HG03095 (cell line): ENCODE measurements around the gene PODN.

Source experiments
- ATAC-seq: cut with Tn5 transposase; IDR thresholded peaks from one replicate; pipeline ENCODE4 v1.9.1; 2021; ENCODE audit warnings: moderate library complexity; ENCODE audit not compliant: unreplicated experiment

PODN gene

DNA sequence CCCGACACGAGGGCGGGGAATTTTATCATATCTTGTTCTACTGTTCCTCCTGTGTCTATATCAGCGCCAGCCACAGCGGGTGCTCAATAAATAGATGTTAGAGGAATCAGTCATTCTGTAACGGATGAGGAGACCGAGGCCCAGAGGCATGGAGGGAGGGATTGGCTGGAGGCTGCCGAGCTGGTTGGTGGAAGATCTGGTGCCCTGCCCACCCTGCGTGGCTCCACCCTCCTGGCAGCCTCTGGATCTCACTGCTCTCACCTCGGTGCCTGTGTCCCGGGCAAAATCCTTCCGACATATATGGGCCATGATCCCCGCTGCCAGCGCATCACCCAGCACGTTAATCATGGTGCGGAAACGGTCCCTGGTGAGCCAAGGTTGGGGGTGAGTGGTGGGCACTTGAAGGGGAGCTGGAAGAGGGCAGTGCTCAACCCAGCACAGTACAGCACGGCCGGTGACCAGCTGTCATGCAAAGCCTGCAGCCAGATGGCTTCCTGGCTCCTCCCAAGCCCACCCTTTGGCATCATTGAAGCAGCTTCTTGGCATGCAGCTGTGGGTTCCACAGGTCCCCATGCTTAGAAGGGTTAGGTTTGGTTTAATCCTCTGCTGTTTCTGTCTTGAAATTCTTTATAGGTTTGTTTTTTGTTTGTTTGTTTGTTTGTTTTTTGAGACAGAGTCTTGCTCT is 26.7 kb downstream of the PODN start:
- no peak for ATAC-seq

DNA sequence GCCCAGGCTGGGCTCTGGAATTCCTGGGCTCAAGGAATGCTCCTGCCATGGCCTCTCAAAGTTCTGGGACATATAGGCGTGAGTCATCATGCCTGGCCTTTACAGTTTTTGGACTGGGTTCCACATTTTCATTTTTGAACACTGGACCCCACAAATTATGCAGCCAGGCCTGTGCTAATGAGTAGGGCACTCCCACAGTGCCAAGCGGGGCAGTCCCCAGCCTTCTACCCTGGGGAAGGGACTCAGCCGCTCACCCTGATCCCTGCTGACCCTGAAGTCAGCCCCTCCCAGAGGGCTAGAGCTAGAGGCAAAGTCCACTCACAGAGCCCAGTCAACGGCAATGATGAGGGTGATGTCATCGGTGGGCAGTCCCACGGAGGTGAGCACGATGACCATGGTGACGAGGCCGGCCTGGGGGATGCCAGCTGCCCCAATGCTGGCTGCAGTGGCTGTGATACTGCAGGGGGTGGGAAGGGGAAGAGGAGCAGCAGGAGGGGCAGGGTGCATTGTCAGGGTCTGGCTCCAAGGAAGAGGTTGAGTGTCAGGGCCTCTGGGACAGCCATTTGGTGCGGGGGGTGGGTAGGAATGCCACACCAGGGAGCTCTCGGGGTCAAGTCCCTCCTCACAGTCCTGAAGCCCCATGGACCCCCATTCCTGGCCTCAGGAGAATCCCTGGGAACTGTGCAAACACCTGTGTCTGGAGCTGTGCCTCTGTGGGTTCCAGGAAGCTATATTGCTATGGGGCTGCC is 27.6 kb downstream of the PODN start:
- no peak for ATAC-seq

DNA sequence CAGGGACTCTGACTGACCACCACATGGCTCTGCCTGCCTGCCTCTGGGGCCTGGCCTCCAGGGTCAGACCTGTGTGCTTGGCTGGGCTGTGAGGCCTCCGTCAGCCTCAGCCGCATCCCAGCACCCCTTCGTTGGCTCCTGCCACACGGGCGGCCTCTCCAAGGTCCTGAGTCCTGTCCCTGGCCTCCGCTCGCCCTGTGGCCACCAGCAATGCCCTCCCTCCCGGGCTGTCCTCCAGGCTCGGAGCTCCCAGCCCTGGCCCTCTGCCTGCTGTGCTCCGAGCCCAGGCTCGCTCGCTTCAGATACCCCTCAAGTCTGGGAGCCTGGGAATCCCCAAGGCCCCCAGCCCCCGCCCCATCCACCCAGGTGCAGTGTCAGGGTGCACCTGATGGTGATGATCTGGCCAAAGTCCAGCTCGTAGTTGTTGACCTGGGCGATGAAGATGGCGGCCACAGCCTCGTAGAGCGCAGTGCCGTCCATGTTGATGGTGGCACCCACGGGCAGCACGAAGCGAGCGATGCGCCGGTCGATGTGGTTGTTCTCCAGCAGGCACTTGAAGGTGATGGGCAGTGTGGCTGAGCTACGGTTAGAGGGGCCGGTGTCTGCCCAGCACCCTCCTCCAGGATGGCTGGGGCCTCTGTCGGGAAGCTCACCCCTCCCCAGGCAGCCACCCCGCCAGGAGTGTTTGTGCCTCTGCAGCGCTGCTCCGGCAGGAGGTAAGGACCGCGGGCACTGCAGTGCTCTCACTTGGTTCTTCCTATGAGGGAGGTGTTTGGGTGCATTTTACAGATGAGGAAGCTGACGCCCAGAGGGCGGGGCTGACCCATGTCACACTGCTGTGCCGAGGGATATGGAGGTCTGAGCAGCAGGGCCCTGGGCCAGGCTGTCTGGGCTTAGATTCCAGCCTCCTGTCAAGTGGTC is 28.5 kb downstream of the PODN start:
- ATAC-seq = no peak

DNA sequence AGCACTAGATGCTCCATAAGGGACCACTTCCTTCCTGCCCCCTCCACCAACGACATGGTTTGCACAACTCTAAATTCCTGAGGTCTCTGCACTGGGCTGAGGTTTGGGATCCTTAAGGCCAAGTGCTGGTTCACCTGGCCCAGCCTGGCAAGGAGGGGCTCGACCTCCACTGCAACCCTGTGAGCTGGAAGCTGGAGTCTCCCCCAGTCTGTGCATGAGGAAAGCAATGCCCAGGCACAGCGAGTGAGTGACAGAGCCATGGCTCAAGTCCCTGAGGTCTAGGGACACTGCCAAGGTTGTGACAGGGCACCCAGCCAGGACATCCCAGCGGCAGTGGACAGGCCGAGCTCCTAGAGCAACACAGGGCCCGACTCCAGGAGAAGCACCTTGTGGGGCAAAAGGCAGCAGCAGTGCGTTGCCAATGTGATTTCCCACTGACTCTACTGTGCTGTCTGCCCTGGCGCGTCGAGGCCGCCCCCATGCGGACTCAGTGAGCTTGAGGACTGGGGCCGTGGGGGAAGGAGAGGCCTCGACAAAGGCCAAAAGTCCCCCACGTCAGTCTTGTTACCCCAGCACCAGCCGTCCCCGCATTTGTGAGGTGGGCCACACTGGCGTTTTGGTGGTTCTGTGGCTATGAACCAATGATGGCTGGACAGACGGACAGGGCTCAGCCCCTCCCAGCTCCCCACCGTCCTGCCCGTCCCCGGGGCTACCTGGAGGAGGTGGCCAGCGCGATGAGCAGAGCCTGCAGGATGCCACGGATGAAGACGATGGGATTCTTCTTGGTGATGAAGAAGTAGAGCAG is 30.0 kb downstream of the PODN start:
- no peak for ATAC-seq

DNA sequence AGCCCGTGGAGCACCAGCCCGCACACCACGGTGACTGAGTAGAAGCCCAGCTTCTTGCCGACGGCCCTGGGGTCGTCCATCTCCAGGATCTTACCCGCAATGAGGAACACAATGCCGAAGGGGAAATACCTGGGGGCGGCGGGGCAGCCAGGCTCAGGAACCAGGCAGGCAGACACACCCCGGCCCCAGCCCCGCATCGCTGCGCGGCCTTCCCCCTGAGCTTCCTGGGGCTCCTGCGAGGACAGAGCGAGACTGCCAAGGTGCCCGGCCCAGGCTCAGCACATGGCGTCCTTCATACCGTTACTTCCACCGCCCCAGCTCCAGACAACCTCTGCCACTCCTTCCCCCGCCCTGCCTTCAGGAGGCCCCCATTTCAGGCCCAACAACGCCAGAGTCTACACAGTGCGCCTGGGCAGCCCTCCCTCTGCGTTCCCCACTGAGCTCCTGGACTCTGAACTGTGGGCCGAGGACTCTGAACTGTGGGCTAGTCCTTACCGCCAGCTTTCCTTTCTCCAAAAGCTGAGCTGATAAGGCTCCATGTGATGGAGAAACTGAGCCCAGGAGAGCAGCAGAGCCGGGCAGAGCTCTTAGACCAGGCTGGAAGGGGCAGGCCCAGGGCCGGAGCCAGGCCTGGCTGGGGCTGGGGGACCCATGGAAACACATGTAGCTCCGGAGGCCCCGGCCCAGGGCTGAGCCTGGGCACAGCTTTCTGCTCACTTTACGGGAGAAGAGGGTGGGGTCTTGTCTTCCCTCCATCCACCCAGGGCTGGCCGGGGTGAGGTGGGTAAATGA is 30.8 kb downstream of the PODN start:
- no peak for ATAC-seq

DNA sequence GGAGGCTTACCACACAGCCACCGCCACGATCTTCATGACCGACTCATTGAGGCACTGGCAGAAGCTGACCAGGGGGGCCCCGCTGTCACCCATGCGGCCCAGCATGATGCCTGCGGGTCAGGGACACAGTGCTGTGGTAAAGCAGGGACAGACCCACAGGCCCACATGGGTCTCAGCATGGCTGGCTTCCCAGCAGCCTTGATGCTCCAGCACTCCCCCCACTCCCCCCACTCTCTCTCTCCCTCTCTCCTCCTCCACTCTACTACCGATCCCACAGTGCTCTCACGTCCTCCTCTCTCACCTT is 31.4 kb downstream of the PODN start:
- no peak for ATAC-seq

DNA sequence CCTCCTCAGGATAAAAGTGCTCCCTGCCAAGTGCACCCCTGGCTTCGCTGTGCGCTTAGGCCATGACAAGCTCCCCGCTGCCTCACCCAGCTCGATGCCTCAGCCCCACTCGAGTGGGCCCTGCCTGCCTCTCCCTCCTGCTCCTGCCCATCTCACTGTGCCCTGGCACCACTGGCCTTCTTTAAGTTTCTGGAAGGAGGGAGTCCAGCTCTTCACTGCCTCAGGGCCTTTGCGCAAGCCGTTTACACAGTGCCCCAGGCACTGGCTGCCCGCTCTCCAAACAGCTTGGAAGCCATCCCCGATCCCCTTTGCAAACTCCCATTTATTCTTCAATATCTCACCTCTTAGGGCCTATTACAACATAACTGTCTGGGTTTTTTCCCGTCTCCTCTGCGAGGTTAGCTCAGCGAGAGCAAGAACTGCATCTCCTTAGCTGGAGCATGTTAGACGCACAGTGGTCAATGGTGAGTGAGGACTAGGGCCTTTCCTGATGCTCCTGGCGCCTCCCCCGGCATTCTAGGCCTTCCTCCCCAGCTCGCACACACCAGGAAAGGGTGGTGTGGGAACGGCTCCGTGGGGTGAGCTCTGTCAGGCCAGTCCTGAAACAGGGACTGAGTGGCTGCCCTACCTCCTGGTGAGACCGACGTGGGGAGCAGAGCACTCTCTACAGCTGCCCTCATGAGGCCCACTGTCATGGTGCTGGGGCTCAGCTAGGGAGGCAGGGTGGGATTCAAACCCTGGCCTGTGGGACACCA is 31.9 kb downstream of the PODN start:
- no peak for ATAC-seq

DNA sequence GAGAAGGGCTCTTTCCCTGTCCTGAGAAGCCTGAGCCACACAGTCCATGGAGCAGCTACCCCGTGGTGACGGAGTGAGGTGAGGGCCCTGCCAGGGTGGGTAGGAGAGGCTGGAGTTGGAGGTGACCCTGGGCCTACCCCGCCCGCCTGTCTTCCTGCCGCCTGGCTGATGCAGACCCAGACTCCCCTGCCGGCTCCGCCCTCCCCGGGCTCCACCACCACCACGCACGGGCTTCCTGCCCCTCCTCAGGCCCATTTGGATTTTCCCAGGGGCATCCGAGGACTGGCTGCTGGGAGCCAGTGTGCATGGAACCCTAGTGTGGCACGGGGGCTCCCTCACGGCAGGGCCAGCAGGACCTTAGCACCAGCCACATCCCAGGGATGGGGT is 32.5 kb downstream of the PODN start:
- ATAC-seq = no peak

DNA sequence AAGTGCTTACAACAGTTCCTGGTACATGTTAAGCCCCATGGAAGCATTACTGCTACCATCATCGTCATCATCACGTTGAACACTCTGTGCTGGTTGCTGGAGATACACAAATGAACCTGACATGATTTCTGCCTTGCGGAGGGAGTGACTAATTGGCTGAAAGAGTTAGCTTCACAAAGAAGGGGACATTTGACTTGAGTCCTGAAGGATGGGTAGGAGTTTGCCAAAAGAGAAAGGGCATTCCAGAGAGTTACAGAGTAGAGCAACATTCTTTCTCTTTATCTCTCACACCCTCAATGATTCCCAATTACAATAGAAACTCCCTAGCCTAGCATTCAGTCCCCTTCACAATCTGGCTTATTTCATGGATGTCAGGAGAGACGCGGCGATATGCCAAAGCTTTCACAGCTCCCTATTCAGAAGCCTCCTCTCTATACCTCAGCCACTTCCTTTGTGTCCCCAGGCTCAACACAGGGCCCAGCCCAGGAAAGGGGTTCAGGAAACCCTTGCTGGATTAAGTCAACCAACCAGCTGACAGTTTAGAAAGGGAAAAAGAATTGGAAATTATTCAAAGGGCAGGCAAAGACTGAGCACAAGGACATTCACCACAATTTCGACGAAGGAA is 42.4 kb downstream of the PODN start:
- no peak for ATAC-seq

DNA sequence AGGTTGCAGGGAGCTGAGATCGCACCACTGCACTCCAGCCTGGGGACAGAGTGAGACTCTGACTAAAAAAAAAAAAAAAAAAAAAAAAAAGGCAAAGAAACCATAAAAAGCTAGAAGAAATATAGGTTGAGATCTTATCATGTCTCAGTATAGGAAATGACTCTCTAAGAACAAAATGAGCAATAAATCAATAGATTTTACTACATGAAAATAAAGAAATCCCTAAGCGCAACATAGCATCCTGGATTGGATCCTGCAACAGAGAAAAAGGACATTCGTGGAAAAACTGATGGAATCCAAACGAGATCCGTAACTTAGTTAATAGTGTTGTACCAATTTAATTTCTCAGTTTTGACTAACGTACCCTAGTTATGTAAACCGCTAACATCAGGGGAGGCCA is 45.1 kb downstream of the PODN start:
- no peak for ATAC-seq

DNA sequence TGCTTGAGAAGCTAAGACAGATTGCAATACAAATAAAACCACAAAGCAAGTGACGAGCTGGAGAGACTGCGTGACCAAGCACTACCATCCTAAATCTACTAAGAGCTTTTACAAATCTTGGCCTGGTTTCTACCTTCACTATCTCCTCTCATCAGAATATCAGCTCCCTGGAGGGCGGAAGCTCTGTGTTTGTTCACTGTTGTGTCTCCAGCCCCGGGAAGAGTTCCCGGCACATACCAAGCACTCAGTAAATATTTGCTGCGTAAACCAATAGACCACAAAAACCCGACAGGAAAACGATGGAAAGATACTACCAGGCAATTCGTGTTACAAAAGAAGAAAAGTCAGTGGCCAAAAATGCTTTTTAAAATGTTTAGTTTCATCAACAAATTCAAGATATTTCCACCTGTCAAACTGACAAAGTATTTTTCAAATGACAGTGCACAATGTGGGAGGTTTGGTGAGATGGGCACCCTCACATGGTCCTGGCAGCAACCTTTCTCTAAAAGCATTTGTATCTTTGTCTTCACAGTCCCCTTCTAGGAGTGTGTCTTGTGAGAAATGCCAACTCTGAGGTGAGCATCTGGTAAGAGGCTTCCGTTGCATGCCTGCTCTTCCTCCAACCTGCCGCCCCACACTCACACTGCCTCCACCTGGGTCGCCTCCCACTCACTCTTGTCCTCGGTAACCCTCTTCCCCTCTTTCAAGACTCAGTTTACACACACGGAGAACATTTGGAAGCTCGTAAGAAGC is 45.7 kb downstream of the PODN start:
- ATAC-seq = no peak

DNA sequence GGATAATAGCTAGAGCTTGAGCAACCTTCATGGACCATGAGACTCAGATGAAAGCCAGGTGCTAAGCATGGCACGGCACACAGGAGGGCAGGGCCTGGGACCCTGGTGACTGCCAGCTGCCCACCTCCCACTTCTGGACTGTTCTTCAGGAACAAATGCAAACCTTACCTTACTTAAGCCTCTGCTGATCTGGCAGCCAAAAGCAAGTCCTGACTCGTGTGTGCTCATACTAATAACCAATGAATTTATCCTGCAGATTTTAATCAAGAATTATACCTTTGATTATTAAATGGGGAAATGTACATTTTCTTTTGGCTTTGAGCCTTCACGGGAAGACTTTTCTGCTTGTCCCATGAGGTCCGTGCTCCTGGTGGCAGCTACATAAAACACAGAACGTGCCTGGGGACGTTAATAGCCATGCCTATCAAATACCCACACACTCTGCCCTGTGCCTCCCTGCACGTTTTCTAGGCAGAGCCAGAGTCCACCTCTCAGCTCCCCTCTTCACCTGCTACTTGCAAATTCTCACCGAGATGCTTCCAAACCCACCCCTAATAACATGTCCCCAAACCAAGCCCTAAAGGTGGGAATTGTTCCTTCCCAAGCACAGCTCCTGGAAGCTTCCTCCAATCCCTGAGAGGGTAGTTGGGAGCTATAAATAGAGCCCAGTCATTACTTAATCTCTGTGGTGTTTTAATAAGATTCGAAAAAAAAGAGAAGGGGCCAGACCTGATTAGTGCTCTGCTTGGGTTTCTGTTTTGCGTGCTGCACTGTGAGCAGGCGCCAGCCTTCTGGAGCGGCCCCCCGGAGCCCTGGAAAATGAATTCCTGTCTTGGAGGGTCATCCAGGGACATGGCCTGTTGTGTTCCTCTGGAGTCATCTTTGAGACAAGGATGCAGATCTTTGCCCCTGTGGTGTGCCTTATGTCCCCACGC is 46.9 kb downstream of the PODN start:
- ATAC-seq = no peak

DNA sequence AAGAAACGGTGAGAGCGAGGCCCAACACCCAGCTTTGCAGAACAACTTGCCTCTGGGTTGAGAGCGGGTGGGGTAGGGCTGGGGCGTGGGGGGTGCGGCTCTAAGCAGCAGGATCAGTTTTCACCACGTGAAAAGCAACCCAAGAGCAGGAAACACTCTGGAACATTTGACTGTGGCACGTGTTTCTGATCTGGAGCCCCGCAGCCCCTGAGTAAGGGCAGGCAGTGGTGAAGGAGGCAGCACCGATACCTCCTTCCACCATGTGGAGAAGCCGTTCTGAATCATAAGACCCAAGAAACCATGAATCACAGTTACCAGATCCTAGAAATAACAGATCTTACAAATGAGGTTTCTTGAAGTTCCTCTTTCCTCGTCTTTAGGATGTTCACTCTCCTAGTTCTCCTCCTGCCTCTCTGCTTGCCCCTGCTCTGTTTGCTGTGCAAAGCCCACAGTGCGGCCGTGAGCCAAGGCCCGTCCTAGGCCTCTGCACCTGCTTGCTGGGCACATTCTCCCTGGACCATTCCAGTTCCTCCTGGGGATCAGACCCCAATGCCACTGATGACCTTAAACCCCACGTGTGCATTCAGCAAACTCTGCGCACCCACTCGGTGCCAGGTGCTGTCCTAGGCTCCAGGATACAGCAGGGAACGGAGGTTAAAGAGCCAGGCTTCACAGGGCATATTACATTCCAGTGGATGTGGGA is 48.5 kb downstream of the PODN start:
- ATAC-seq = no peak

DNA sequence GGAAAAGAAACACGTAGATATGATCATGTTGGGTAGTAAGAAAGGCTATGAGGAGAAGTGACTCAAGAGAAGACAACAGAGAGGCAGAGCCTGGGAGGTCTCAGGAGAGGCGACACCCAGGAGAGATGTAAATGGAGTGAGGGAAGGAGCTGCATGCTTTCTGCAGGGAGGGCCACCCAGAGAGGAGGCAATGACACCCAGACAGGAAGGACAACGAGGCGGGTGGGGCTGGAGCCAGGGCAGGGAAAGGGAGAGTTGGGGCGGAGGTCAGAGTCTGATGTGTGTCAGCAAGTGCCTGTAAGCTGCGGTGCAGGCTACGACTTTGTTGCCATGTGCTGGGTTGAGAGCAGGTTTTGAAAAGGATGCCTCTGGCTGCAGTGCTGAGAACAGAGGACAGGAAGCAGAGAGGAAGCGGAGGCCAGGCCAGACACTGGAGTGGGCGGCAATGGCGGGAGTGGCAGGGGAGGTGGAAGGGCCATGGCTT is 49.1 kb downstream of the PODN start:
- no peak for ATAC-seq

DNA sequence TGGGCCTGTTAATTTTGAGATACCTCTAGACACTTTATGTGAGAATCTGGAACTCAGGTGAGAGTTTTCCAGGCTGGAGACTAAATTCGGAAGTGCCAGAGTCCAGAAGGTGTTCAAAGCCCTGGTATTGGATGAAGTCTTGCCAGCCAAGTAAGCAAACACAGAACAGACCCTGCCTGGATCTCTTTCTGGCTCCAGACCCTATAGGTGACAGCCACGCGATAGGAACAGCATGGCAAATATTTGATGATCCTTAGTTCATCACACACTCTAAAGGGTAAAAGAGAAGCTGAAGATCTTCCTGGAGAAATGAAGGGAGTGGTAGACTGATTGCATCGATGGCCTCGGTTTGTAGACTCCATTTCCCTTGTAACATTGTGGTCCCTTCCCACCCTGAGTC is 49.7 kb downstream of the PODN start:
- no peak for ATAC-seq

DNA sequence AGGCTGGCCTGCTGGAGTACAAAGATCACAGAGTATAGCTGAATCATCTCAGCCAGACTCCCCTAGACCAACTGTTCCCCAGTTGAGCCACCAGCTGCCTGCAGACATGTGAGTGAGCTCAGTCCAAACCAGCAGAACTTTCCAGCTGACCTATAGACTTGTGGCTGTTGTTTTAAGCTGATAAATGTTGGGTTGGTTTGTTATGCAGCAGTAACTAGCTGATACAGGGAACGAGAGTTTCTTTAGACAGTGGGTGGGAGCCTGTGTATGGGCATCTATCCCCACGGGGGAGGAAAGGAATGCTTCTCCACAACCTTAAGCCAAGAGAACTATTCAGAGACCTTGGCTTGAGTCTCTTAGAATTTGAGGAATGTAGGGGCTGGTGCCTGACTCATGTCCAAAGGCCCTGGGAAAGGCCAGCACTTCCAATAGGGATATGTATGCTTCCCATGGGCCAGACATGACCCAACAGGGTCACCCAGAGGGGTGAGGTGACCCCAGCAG is 50.3 kb downstream of the PODN start:
- ATAC-seq = no peak
